ENCODE results near the gene LRMDA.
A peak's percentile ranks its signal among the peaks of the same experiment; 100 is the strongest.

Gene LRMDA

GRCh38 chr10:76017026-76017732 lies 585.8 kb downstream of the LRMDA start:
- DNase-seq = no peak

GRCh38 chr10:76017733-76018433 lies 586.5 kb downstream of the LRMDA start:
- DNase-seq = no peak

- no peak for DNase-seq
These were observed 589.2 kb downstream of the LRMDA start for GRCh38 chr10:76020630-76021029.

- DNase-seq = no peak
These were observed 590.0 kb downstream of the LRMDA start for GRCh38 chr10:76021398-76021797.

GRCh38 chr10:76022366-76022765 lies 590.9 kb downstream of the LRMDA start:
- no peak for DNase-seq

- no peak for DNase-seq
These were observed 591.6 kb downstream of the LRMDA start for GRCh38 chr10:76023007-76023406.

GRCh38 chr10:76024460-76025123 lies 593.2 kb downstream of the LRMDA start:
- DNase-seq = no peak

GRCh38 chr10:76025124-76025477 lies 593.7 kb downstream of the LRMDA start:
- DNase-seq = no peak

- no peak for DNase-seq
These were observed 594.9 kb downstream of the LRMDA start for GRCh38 chr10:76026176-76026771.

GRCh38 chr10:76026905-76027304 lies 595.5 kb downstream of the LRMDA start:
- DNase-seq = no peak

- no peak for DNase-seq
These were observed 598.4 kb downstream of the LRMDA start for GRCh38 chr10:76029782-76030181.

- DNase-seq = no peak
These were observed 599.7 kb downstream of the LRMDA start for GRCh38 chr10:76031099-76031498.

- DNase-seq = no peak
These were observed 600.6 kb downstream of the LRMDA start for GRCh38 chr10:76031769-76032699.

- DNase-seq = no peak
These were observed 601.2 kb downstream of the LRMDA start for GRCh38 chr10:76032700-76033039.

GRCh38 chr10:76033457-76034196 lies 602.2 kb downstream of the LRMDA start:
- DNase-seq = no peak

GRCh38 chr10:76034353-76035205 lies 603.2 kb downstream of the LRMDA start:
- DNase-seq = no peak

GRCh38 chr10:76035206-76036110 lies 604.0 kb downstream of the LRMDA start:
- no peak for DNase-seq

- peak; percentile 83 for DNase-seq
These were observed 604.9 kb downstream of the LRMDA start for GRCh38 chr10:76036111-76036940.

- DNase-seq = no peak
These were observed 605.5 kb downstream of the LRMDA start for GRCh38 chr10:76036962-76037361.
